Stomach (tissue), 9 donors: ENCODE data around the gene ST8SIA1. TPM values are rescaled to one million over a fixed set of nuclear protein-coding genes. Genes with fewer than 3 reads are reported as not detected.

Experiments
- DNase-seq, 2 donors: peaks; one replicate each; pipeline versions ENCODE4 v3.0.0 to v3.0.0-alpha.2; 2013 to 2019
- H3K27ac ChIP-seq, 5 donors: fragments of 200-600 bp in 4 of 5; sonication (generic) in 4 of 5; one replicate each; pipeline ENCODE4 v1.5.1; 2013 to 2019; ENCODE audit warnings: mild to moderate bottlenecking in 1 of 5, moderate library complexity in 1 of 5
- H3K27me3 ChIP-seq, 3 donors: fragments of 200-600 bp; sonication (generic); one replicate each; pipeline ENCODE4 v1.5.1; 2017 to 2019; ENCODE audit warnings: mixed run types in 1 of 3
- H3K36me3 ChIP-seq, 4 donors: fragments of 200-600 bp; sonication (generic); 1 replicate in 3 of 4; 2 replicates in 1 of 4; pipeline ENCODE4 v1.5.1; 2016 to 2019
- H3K4me1 ChIP-seq, 4 donors: fragments of 200-600 bp; sonication (generic); one replicate each; pipeline ENCODE4 v1.5.1; 2016 to 2019
- H3K4me3 ChIP-seq, 4 donors: fragments of 200-600 bp; sonication (generic) in 3 of 4; one replicate each; pipeline ENCODE4 v1.5.1; 2016 to 2019; ENCODE audit warnings: mild to moderate bottlenecking in 1 of 4
- H3K9me3 ChIP-seq, 4 donors: fragments of 200-600 bp; sonication (generic); one replicate each; pipeline ENCODE4 v1.5.1; 2016 to 2019
- EP300 ChIP-seq: sonication (generic); formaldehyde crosslinking; IDR thresholded peaks from one replicate; pipeline ENCODE4 v1.6.1; 2017; ENCODE audit warnings: antibody characterized with exemption
- POLR2A ChIP-seq, 4 donors: fragments of 450-650 bp; IDR thresholded peaks; one replicate each; pipeline ENCODE4 v1.6.1; 2016; ENCODE audit warnings: antibody characterized with exemption in 4 of 4, control low read depth in 2 of 4, mild to moderate bottlenecking in 1 of 4, moderate library complexity in 1 of 4
- POLR2AphosphoS5 ChIP-seq, 3 donors: sonication (generic); formaldehyde crosslinking; IDR thresholded peaks; one replicate each; pipeline ENCODE4 v1.6.1; 2016; ENCODE audit warnings: antibody characterized with exemption in 3 of 3
- WGBS, 5 donors: extraction: QIAGEN DNeasy Blood & Tissue Kit in 3 of 5; methylation state at CpG; one replicate each; pipeline versions ENCODE4 v1.1.5 to v1.1.7; 2013 to 2018; 5-methylcytosine and 5-hydroxymethylcytosine counted together
- intact Hi-C: fragments of 100-400 bp; cut with DNase I; formaldehyde crosslinking; loops from one replicate; pipeline ENCODE4 v1.15.1; 2023; ENCODE audit warnings: low total_unique reads
- polyA plus RNA-seq, 3 donors: library from polyadenylated mRNA; stranded (reverse); fragments of 200-250 nt; gene quantifications; one replicate each; pipeline ENCODE4 v1.2.3, GENCODE V29; 2013
- total RNA-seq, 5 donors: library from RNA; depleted of rRNA; stranded (reverse); fragments of >200 nt; gene quantifications; one replicate each; pipeline versions ENCODE4 v1.1.0 to v1.2.3, GENCODE V29; 2014 to 2016
- TF ChIP-seq, protein P1 (sequence below), 7 experiments: fragments of 450-650 bp in 4 of 7; fragments of 200-600 bp in 3 of 7; sonication (generic) in 3 of 7; IDR thresholded peaks; one replicate each; pipeline ENCODE4 v1.5.1; 2016 to 2019; ENCODE audit warnings: antibody characterized with exemption in 7 of 7, control low read depth in 2 of 7, mild to moderate bottlenecking in 1 of 7
- donor health status: healthy with polysubstance abuse.
- donor health status: Bipolar disorder and iron deficiency.
- donor health status: healthy.

Gene ST8SIA1
- total and polyA plus RNA-seq, 8 donors: 0.29 to 5.0 (median 2.2) TPM

GRCh38 chr12:22289250-22289649 lies 45.3 kb downstream of the ST8SIA1 start:
- Histone ChIP-seq H3K27me3 (no peaks in the 10 kb centered on the region), H3K36me3 (no peaks in the 10 kb centered on the region), H3K4me1 (peaks cover 0 to 15% (median 0%) of the 10 kb centered on the region in 4 donors), H3K4me3 (no peak overlapping the region), H3K9me3 (no peaks in the 10 kb centered on the region), H3K27ac (no peak overlapping the region)
- WGBS, 5 donors: 81 to 86% (median 82%) methylated on average over 6 of the region's 6 CpGs
- DNase-seq: no peak
- intact Hi-C loops: no loop called here
- TF ChIP-seq, protein P1, sequence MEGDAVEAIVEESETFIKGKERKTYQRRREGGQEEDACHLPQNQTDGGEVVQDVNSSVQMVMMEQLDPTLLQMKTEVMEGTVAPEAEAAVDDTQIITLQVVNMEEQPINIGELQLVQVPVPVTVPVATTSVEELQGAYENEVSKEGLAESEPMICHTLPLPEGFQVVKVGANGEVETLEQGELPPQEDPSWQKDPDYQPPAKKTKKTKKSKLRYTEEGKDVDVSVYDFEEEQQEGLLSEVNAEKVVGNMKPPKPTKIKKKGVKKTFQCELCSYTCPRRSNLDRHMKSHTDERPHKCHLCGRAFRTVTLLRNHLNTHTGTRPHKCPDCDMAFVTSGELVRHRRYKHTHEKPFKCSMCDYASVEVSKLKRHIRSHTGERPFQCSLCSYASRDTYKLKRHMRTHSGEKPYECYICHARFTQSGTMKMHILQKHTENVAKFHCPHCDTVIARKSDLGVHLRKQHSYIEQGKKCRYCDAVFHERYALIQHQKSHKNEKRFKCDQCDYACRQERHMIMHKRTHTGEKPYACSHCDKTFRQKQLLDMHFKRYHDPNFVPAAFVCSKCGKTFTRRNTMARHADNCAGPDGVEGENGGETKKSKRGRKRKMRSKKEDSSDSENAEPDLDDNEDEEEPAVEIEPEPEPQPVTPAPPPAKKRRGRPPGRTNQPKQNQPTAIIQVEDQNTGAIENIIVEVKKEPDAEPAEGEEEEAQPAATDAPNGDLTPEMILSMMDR (IDR thresholded peaks at IDR 0.05): no peak
- no peak for TF ChIP-seq EP300
- TF ChIP-seq POLR2A (IDR thresholded peaks at IDR 0.05): no peak
- no peak for TF ChIP-seq POLR2AphosphoS5 (IDR thresholded peaks at IDR 0.05)

DNA sequence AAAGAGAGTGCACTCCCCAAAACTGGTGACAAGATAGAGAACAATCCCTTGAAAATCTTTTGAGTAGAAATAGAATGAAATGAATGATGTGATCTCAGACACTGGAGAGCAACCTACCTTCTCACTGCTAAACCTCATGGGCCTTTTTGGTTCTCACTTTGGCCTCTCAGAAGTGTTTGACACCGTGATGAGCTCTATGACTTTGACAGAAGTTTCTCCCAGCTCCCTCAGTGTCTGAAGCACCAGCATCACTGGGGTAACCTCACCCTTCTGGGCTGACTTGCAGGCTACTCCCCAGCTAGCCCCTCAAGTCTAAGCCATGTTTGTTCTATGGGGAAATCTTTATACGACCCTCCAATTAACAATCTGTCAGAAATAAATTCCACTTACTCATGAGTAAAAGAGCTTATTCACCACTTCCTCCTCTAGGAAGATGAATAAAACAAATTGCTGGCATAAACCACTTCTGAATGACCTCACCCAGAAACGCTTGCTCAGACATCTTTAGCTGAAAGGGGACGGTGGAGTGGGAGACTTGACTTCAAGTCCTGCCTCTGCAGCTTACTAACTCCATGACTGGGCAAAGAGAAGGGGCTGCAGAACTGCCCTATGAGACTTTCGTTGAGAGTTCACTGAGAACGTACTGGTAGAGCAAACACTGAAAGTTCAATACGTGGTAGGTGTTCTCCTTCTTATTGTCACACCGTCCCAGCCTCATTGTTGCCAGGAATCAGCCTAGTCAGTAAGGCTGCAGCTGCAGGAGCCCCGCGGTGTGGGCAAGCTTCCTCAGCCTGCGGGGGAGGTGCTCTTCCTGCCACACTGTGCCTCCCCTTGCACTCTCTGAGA lies 46.5 kb downstream of the ST8SIA1 start:
- intact Hi-C loops: no loop called here
- Histone ChIP-seq H3K27me3 (no peaks in the 10 kb centered on the region), H3K9me3 (no peaks in the 10 kb centered on the region), H3K4me3 (no peak overlapping the region), H3K36me3 (no peaks in the 10 kb centered on the region), H3K4me1 (peaks cover 0 to 9% (median 0%) of the 10 kb centered on the region in 4 donors), H3K27ac (no peak overlapping the region)
- WGBS, 5 donors: 27 to 45% (median 28%) methylated on average over 11 of the region's 11 CpGs
- TF ChIP-seq, protein P1 (IDR thresholded peaks at IDR 0.05): no peak
- TF ChIP-seq POLR2A (IDR thresholded peaks at IDR 0.05): no peak
- TF ChIP-seq EP300: no peak
- DNase-seq: no peak

DNA sequence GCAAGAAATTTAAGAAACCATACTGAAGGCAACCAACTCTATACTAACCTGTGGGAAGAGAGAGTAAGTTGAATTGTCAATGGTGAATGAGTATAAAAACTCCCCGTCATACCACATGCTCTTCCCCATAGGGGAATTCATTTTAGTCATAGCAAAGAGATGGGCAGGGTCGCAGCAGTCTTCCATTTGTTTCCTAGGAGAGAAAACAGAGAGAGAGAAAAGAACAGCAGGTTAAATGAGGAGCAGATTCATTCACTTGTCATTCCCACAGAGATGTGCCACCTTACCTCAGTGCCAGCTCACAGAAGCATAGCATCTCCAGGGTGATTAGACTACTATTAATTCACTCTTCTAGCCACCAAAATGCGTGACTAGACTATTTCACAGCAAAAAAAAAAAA lies 47.4 kb downstream of the ST8SIA1 start:
- Histone ChIP-seq H3K36me3 (no peaks in the 10 kb centered on the region), H3K27me3 (no peaks in the 10 kb centered on the region), H3K4me3 (no peak overlapping the region), H3K27ac (no peak overlapping the region), H3K4me1 (peaks cover 0 to 11% (median 3%) of the 10 kb centered on the region in 4 donors), H3K9me3 (no peaks in the 10 kb centered on the region)
- WGBS, 5 donors: 66 to 82% (median 80%) methylated on average over 3 of the region's 3 CpGs
- no peak for TF ChIP-seq POLR2AphosphoS5 (IDR thresholded peaks at IDR 0.05)
- TF ChIP-seq POLR2A (IDR thresholded peaks at IDR 0.05): no peak
- TF ChIP-seq, protein P1 (IDR thresholded peaks at IDR 0.05): no peak
- TF ChIP-seq EP300: no peak
- intact Hi-C loops: no loop called here
- no peak for DNase-seq

- intact Hi-C loops: no loop called here
- Histone ChIP-seq H3K27ac (no peak overlapping the region), H3K27me3 (no peaks in the 10 kb centered on the region), H3K4me3 (no peak overlapping the region), H3K4me1 (peaks cover 0 to 11% (median 4%) of the 10 kb centered on the region in 4 donors), H3K36me3 (no peaks in the 10 kb centered on the region), H3K9me3 (no peaks in the 10 kb centered on the region)
- TF ChIP-seq, protein P1 (IDR thresholded peaks at IDR 0.05): no peak
- TF ChIP-seq EP300: no peak
- TF ChIP-seq POLR2AphosphoS5 (IDR thresholded peaks at IDR 0.05): no peak
- no peak for TF ChIP-seq POLR2A (IDR thresholded peaks at IDR 0.05)
- no peak for DNase-seq
These were observed 47.9 kb downstream of the ST8SIA1 start for GRCh38 chr12:22286569-22286968.
